G401.6 (cell line): Measurements from ENCODE around the gene SULT1C4.
"Not testable (repeated sequence)": the region's sequence is repeated elsewhere in the genome, so short reads cannot be mapped to it uniquely, and the experiment has no call there.

Experiments used
- FAIRE-seq: peaks from 2 replicates; lab custom pipeline; 2012; peaks lifted over from hg19 to GRCh38; lab: Jason Lieb, UNC

SULT1C4 gene

GRCh38 chr2:108414256-108414876 is 36.6 kb downstream of the SULT1C4 start:
- no peak for FAIRE-seq

- no peak for FAIRE-seq
These were observed 37.2 kb downstream of the SULT1C4 start for GRCh38 chr2:108414945-108415344.

- no peak for FAIRE-seq
These were observed 39.5 kb downstream of the SULT1C4 start for GRCh38 chr2:108417254-108417653.

- FAIRE-seq = no peak
These were observed 40.7 kb downstream of the SULT1C4 start for GRCh38 chr2:108418416-108418815.

- FAIRE-seq = no peak
These were observed 45.3 kb downstream of the SULT1C4 start for GRCh38 chr2:108423067-108423466.

GRCh38 chr2:108423502-108424251 is 45.9 kb downstream of the SULT1C4 start:
- FAIRE-seq = no peak

- FAIRE-seq = no peak
These were observed 50.7 kb downstream of the SULT1C4 start for GRCh38 chr2:108428286-108429009.

- not testable (repeated sequence) for FAIRE-seq
These were observed 57.8 kb downstream of the SULT1C4 start for GRCh38 chr2:108435578-108435977.

- FAIRE-seq = no peak
These were observed 59.2 kb downstream of the SULT1C4 start for GRCh38 chr2:108436976-108437375.
